Tibial nerve (tissue), 4 donors: ENCODE results near the gene HOMER2. TPM values are rescaled to one million over a fixed set of nuclear protein-coding genes. Genes with fewer than 3 reads are reported as not detected.

Experiments
- DNase-seq, 2 donors: peaks; one replicate each; pipeline ENCODE4 v3.0.0-alpha.2; 2019; ENCODE audit warnings: low spot score in 2 of 2
- H3K27ac ChIP-seq, 4 donors: fragments of 200-600 bp; sonication (generic) in 3 of 4; one replicate each; pipeline ENCODE4 v1.5.1; 2017 to 2019; ENCODE audit warnings: mild to moderate bottlenecking in 1 of 4
- H3K27me3 ChIP-seq, 2 donors: fragments of 200-600 bp; sonication (generic) in 1 of 2; one replicate each; pipeline versions ENCODE4 v1.5.1 to v1.6.0; 2017 to 2019
- H3K36me3 ChIP-seq, 3 donors: fragments of 200-600 bp; sonication (generic); one replicate each; pipeline ENCODE4 v1.5.1; 2018 to 2019
- H3K4me1 ChIP-seq, 4 donors: fragments of 200-600 bp; sonication (generic) in 3 of 4; one replicate each; pipeline ENCODE4 v1.5.1; 2017 to 2019
- H3K4me3 ChIP-seq, 4 donors: fragments of 200-600 bp; sonication (generic) in 3 of 4; one replicate each; pipeline ENCODE4 v1.5.1; 2017 to 2019; ENCODE audit warnings: mild to moderate bottlenecking in 1 of 4, moderate library complexity in 1 of 4
- H3K9me3 ChIP-seq, 4 donors: fragments of 200-600 bp; sonication (generic) in 3 of 4; one replicate each; pipeline ENCODE4 v1.5.1; 2017 to 2019
- EP300 ChIP-seq, 2 donors: sonication (generic); formaldehyde crosslinking; IDR thresholded peaks; one replicate each; pipeline ENCODE4 v1.6.1; 2017; ENCODE audit warnings: antibody characterized with exemption in 2 of 2, mild to moderate bottlenecking in 1 of 2
- POLR2A ChIP-seq, 2 donors: fragments of 450-650 bp; IDR thresholded peaks; one replicate each; pipeline ENCODE4 v1.6.1; 2017; ENCODE audit warnings: antibody characterized with exemption in 2 of 2, mild to moderate bottlenecking in 2 of 2, moderate library complexity in 2 of 2
- WGBS, 2 donors: methylation state at CpG; one replicate each; pipeline ENCODE4 v1.1.5; 2018; 5-methylcytosine and 5-hydroxymethylcytosine counted together
- total RNA-seq, 4 donors: library from RNA; depleted of rRNA; stranded (reverse); fragments of >200 nt; gene quantifications; one replicate each; pipeline ENCODE4 v1.1.0, GENCODE V29; 2016
- TF ChIP-seq, protein P1 (sequence below), 5 experiments: fragments of 200-600 bp in 3 of 5; fragments of 450-650 bp in 2 of 5; sonication (generic) in 3 of 5; IDR thresholded peaks; one replicate each; pipeline ENCODE4 v1.5.1; 2016 to 2019; ENCODE audit warnings: antibody characterized with exemption in 5 of 5, mild to moderate bottlenecking in 3 of 5, moderate library complexity in 2 of 5

Gene HOMER2
- total RNA-seq, 4 donors from 2014 or later, result 25.5 to 950 (median 39.0) TPM

DNA sequence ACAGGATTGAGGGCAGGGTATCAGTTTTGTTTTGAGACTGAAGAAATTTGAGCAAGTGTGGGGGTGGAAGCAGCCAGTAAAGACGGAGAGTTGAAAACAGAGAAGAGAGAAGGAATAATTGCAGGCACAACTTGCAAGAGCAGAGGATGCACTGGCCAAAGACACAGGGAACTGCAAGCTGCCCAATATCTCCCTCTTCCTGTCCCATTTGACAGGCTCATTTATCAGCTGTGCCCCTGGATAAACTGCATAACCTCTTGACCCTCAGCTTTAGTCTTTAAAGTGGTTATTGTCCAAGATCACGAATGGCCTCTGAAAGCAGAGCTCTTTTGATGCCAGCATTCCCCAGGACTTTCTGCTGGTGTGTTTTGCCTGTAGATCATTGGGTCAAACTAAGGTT is 28.5 kb upstream of the HOMER2 start:
- no peak overlapping the region for H3K4me3 ChIP-seq
- no peak for DNase-seq
- no peak for TF ChIP-seq POLR2A (IDR thresholded peaks at IDR 0.05)
- no peak for TF ChIP-seq EP300 (IDR thresholded peaks at IDR 0.05)
- TF ChIP-seq, protein P1, sequence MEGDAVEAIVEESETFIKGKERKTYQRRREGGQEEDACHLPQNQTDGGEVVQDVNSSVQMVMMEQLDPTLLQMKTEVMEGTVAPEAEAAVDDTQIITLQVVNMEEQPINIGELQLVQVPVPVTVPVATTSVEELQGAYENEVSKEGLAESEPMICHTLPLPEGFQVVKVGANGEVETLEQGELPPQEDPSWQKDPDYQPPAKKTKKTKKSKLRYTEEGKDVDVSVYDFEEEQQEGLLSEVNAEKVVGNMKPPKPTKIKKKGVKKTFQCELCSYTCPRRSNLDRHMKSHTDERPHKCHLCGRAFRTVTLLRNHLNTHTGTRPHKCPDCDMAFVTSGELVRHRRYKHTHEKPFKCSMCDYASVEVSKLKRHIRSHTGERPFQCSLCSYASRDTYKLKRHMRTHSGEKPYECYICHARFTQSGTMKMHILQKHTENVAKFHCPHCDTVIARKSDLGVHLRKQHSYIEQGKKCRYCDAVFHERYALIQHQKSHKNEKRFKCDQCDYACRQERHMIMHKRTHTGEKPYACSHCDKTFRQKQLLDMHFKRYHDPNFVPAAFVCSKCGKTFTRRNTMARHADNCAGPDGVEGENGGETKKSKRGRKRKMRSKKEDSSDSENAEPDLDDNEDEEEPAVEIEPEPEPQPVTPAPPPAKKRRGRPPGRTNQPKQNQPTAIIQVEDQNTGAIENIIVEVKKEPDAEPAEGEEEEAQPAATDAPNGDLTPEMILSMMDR (IDR thresholded peaks at IDR 0.05), result no peak
- peaks cover 0 to 9% (median 0%) of the 10 kb centered on the region in 3 donors for H3K36me3 ChIP-seq
- H3K9me3 ChIP-seq, result no peaks in the 10 kb centered on the region
- H3K27ac ChIP-seq, result no peak overlapping the region
- WGBS, 2 donors, result 27 to 32% methylated on average over 2 of the region's 2 CpGs
- no peaks in the 10 kb centered on the region for H3K27me3 ChIP-seq
- peaks cover 0 to 12% (median 0%) of the 10 kb centered on the region in 4 donors for H3K4me1 ChIP-seq

DNA sequence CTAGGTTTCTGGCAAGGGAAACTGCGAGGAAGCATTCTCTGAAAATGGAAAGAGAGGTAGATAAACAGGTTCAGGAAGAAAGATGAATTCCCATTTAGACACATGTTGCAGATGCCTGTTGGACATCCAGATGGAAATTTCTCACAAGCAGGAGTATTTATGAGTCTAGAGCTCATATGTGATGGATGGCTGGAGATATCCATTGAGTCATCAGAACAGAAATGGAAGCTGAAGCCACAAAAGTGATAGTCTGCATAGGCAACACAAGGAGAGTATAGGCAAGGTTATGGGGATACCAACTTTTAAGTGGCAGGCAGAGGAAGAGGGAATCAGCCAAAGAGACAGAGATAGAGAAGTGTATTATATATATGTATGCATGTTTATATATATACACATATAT is 27.2 kb upstream of the HOMER2 start:
- no peak overlapping the region for H3K27ac ChIP-seq
- no peaks in the 10 kb centered on the region for H3K27me3 ChIP-seq
- H3K4me3 ChIP-seq, result no peak overlapping the region
- no peak for DNase-seq
- peaks cover 0 to 9% (median 0%) of the 10 kb centered on the region in 3 donors for H3K36me3 ChIP-seq
- WGBS, 2 donors, result 92 to 97% methylated on average over 1 of the region's 1 CpG
- no peak for TF ChIP-seq POLR2A (IDR thresholded peaks at IDR 0.05)
- H3K9me3 ChIP-seq, result no peaks in the 10 kb centered on the region
- H3K4me1 ChIP-seq, result peaks cover 0 to 3% (median 0%) of the 10 kb centered on the region in 4 donors

DNA sequence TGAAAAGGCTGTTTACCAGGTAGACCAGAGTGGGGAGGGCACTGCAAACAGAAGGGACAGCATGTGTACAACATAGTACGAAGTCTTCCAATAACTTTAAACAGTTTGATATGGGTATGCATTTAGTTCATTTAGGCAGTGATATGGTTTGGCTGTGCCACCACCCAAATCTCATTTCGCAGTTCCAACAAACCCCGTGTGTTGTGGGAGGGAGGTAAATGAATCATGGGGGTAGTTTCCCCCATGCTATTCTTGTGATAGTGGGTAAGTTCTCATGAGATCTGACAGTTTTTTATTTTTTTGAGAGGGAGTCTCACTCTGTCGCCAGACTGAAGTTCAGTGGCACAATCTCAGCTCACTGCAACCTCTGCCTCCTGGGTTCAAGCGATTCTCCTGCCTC is 25.9 kb upstream of the HOMER2 start:
- Histone ChIP-seq H3K4me3 (no peak overlapping the region), H3K27ac (no peak overlapping the region), H3K27me3 (no peaks in the 10 kb centered on the region), H3K4me1 (no peaks in the 10 kb centered on the region), H3K9me3 (no peaks in the 10 kb centered on the region), H3K36me3 (peaks cover 0 to 9% (median 0%) of the 10 kb centered on the region in 3 donors)
- 95 to 96% methylated on average over 5 of the region's 5 CpGs for WGBS, 2 donors
- DNase-seq, result no peak
- TF ChIP-seq, protein P1 (IDR thresholded peaks at IDR 0.05), result no peak
- TF ChIP-seq EP300 (IDR thresholded peaks at IDR 0.05) (no peak), POLR2A (IDR thresholded peaks at IDR 0.05) (no peak)

DNA sequence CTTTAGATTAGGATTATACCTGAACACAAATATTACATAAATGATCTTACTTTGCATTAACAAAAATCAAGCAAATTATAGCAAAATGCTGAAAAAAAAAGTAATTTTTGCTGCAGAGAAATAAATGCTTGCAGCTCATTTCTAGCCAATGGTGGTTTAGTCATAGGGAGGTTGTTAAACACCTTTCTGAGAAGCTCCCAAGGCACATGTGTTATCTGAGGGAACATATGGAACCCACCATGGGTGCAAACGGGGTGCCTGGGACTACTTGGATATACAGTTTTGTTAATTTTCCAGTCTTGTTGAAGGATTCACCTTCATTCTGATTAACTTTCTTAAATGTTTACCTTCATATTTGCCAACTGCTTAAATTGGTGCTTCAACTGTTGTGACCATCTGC is 24.6 kb upstream of the HOMER2 start:
- TF ChIP-seq POLR2A (IDR thresholded peaks at IDR 0.05), result no peak
- TF ChIP-seq EP300 (IDR thresholded peaks at IDR 0.05), result no peak
- TF ChIP-seq, protein P1 (IDR thresholded peaks at IDR 0.05), result no peak
- Histone ChIP-seq H3K4me1 (no peaks in the 10 kb centered on the region), H3K36me3 (peaks cover 0 to 9% (median 0%) of the 10 kb centered on the region in 3 donors), H3K27ac (no peak overlapping the region), H3K9me3 (no peaks in the 10 kb centered on the region), H3K27me3 (no peaks in the 10 kb centered on the region), H3K4me3 (no peak overlapping the region)
- 77 to 87% methylated on average over 1 of the region's 1 CpG for WGBS, 2 donors
- no peak for DNase-seq

DNA sequence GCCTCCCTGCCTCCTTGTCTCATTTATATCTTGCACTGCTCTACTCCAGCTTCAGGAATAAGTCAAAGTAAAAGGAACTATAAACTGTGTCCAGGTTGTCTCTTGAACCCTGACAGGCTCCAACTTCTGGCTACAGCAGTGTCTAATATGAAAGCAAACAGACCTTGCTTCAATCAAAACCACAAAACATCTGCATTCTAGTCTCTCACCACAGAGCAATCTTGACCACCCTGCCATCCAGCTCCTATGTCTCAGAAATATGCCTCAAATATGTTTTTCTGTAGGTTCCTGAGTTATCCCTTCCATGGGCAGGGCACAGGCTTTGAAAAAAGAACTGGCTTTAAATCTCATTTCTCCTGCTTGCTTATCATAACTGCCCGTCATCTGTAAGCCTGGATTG is 20.5 kb upstream of the HOMER2 start:
- H3K4me1 ChIP-seq, result no peaks in the 10 kb centered on the region
- no peak for TF ChIP-seq POLR2A (IDR thresholded peaks at IDR 0.05)
- TF ChIP-seq, protein P1 (IDR thresholded peaks at IDR 0.05), result no peak
- no peak for TF ChIP-seq EP300 (IDR thresholded peaks at IDR 0.05)
- WGBS, 2 donors, result 90 to 94% methylated on average over 1 of the region's 1 CpG
- DNase-seq, result no peak
- no peaks in the 10 kb centered on the region for H3K27me3 ChIP-seq
- H3K4me3 ChIP-seq, result no peak overlapping the region
- peaks cover 0 to 5% (median 0%) of the 10 kb centered on the region in 3 donors for H3K36me3 ChIP-seq
- H3K27ac ChIP-seq, result no peak overlapping the region
- H3K9me3 ChIP-seq, result no peaks in the 10 kb centered on the region
